Measurements from ENCODE around the gene TRIM31. TPM values are rescaled to one million over a fixed set of nuclear protein-coding genes. Genes with fewer than 3 reads are reported as not detected.

TRIM31 gene
- not detected for total RNA-seq
- long read RNA-seq = 0 reads

GRCh38 chr6:30113003-30113759 lies at the start of gene TRIM31:
Gene TRIM31 (minus strand): TSS chr6:30113090. CDS start chr6:30112805, 285 bp downstream.
- ATAC-seq (no peak), DNase-seq (ENCODE audit: missing footprints) (no peak)
- intact Hi-C loops (cut with DNase I) = no loop called here

- ATAC-seq = no peak
- no peak for DNase-seq (ENCODE audit: missing footprints)
- intact Hi-C loops (cut with DNase I) = no loop called here
Measured at GRCh38 chr6:30162265-30163089, 49.6 kb upstream of the TRIM31 start.

- ATAC-seq (no peak), DNase-seq (ENCODE audit: missing footprints) (no peak)
- intact Hi-C loops (cut with DNase I) = no loop called here
Measured at GRCh38 chr6:30160785-30161531, 48.1 kb upstream of the TRIM31 start, which contains the start of gene TRIM10. Gene TRIM10 (minus strand): TSS chr6:30161211. CDS start chr6:30160858, 353 bp downstream.

- DNase-seq (ENCODE audit: missing footprints) (no peak), ATAC-seq (no peak)
- intact Hi-C loops (cut with DNase I) = no loop called here
Measured at GRCh38 chr6:30160008-30160784, 47.3 kb upstream of the TRIM31 start.

GRCh38 chr6:30158475-30159040 lies 45.7 kb upstream of the TRIM31 start:
- DNase-seq (ENCODE audit: missing footprints) (no peak), ATAC-seq (no peak)
- intact Hi-C loops (cut with DNase I) = no loop called here

GRCh38 chr6:30157999-30158398 lies 45.1 kb upstream of the TRIM31 start:
- DNase-seq (ENCODE audit: missing footprints) (no peak), ATAC-seq (no peak)
- intact Hi-C loops (cut with DNase I) = no loop called here

GRCh38 chr6:30157581-30157980 lies 44.7 kb upstream of the TRIM31 start:
- intact Hi-C loops (cut with DNase I) = no loop called here
- ATAC-seq (no peak), DNase-seq (ENCODE audit: missing footprints) (no peak)

GRCh38 chr6:30156774-30157173 lies 43.9 kb upstream of the TRIM31 start:
- ATAC-seq (no peak), DNase-seq (ENCODE audit: missing footprints) (no peak)
- intact Hi-C loops (cut with DNase I) = no loop called here

- intact Hi-C loops (cut with DNase I) = no loop called here
- no peak for DNase-seq (ENCODE audit: missing footprints)
- ATAC-seq = peak; percentile 72
Measured at GRCh38 chr6:30156262-30156599, 43.3 kb upstream of the TRIM31 start.

- ATAC-seq = no peak
Measured at GRCh38 chr6:30155520-30156261, 42.8 kb upstream of the TRIM31 start.

GRCh38 chr6:30154709-30155519 lies 42.0 kb upstream of the TRIM31 start:
- no peak for ATAC-seq
- DNase-seq (ENCODE audit: missing footprints) = no peak
- intact Hi-C loops (cut with DNase I) = no loop called here

More at GRCh38 chr6:30155520-30156261, 42.8 kb upstream of the TRIM31 start:
- DNase-seq (ENCODE audit: missing footprints) = no peak
- intact Hi-C loops (cut with DNase I) = no loop called here

- DNase-seq (ENCODE audit: missing footprints) = no peak
- intact Hi-C loops (cut with DNase I) = no loop called here
- ATAC-seq = no peak
Measured at GRCh38 chr6:30154061-30154460, 41.2 kb upstream of the TRIM31 start.

- DNase-seq (ENCODE audit: missing footprints) = no peak
Measured at GRCh38 chr6:30152910-30153610, 40.2 kb upstream of the TRIM31 start.

GRCh38 chr6:30152016-30152673 lies 39.3 kb upstream of the TRIM31 start:
- DNase-seq (ENCODE audit: missing footprints) (no peak), ATAC-seq (no peak)
- intact Hi-C loops (cut with DNase I) = no loop called here

More at GRCh38 chr6:30152910-30153610, 40.2 kb upstream of the TRIM31 start:
- intact Hi-C loops (cut with DNase I) = no loop called here
- ATAC-seq = no peak

GRCh38 chr6:30151580-30151979 lies 38.7 kb upstream of the TRIM31 start:
- DNase-seq (ENCODE audit: missing footprints) (no peak), ATAC-seq (no peak)
- intact Hi-C loops (cut with DNase I) = no loop called here
